Measurements from ENCODE around the gene PTPRO. TPM values are rescaled to one million over a fixed set of nuclear protein-coding genes. Genes with fewer than 3 reads are reported as not detected.

PTPRO gene
- polyA plus RNA-seq, 1 experiment = 0.10 TPM

GRCh38 chr12:15592934-15593333 lies 270.6 kb downstream of the PTPRO start:
- H3K4me3 ChIP-seq (ENCODE audit: low read depth, low read length) = no peak overlapping the region
- ChIA-PET POLR2A (no interaction called here), CTCF (interaction anchor here (1.4 to 6.5 kb wide), 2 partner anchors 8 to 263 kb away, joined by 7 to 157 read pairs; no protein-coding TSS in a partner anchor)
- no peaks in the 10 kb centered on the region for H3K9me3 ChIP-seq (ENCODE audit: control insufficient read depth, insufficient read depth, low read length)
- TF ChIP-seq, protein P1, sequence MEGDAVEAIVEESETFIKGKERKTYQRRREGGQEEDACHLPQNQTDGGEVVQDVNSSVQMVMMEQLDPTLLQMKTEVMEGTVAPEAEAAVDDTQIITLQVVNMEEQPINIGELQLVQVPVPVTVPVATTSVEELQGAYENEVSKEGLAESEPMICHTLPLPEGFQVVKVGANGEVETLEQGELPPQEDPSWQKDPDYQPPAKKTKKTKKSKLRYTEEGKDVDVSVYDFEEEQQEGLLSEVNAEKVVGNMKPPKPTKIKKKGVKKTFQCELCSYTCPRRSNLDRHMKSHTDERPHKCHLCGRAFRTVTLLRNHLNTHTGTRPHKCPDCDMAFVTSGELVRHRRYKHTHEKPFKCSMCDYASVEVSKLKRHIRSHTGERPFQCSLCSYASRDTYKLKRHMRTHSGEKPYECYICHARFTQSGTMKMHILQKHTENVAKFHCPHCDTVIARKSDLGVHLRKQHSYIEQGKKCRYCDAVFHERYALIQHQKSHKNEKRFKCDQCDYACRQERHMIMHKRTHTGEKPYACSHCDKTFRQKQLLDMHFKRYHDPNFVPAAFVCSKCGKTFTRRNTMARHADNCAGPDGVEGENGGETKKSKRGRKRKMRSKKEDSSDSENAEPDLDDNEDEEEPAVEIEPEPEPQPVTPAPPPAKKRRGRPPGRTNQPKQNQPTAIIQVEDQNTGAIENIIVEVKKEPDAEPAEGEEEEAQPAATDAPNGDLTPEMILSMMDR (IDR thresholded peaks at IDR 0.05; ENCODE audit: low read depth, low read length) = peak; percentile 32
- DNase-seq (ENCODE audit: low read depth, low spot score) = no peak
- no peaks in the 10 kb centered on the region for H3K27me3 ChIP-seq (ENCODE audit: control insufficient read depth, insufficient read depth, low read length)
- no peak overlapping the region for H3K27ac ChIP-seq (ENCODE audit: low read depth, low read length)

GRCh38 chr12:15596174-15596573 lies 273.9 kb downstream of the PTPRO start:
- TF ChIP-seq, protein P1 (IDR thresholded peaks at IDR 0.05; ENCODE audit: low read depth, low read length) = no peak
- no peaks in the 10 kb centered on the region for H3K27me3 ChIP-seq (ENCODE audit: control insufficient read depth, insufficient read depth, low read length)
- POLR2A ChIA-PET = no interaction called here
- H3K27ac ChIP-seq (ENCODE audit: low read depth, low read length) = no peak overlapping the region
- H3K9me3 ChIP-seq (ENCODE audit: control insufficient read depth, insufficient read depth, low read length) = no peaks in the 10 kb centered on the region
- DNase-seq (ENCODE audit: low read depth, low spot score) = no peak
- CTCF ChIA-PET = no interaction called here
- no peak overlapping the region for H3K4me3 ChIP-seq (ENCODE audit: low read depth, low read length)

- no peaks in the 10 kb centered on the region for H3K9me3 ChIP-seq (ENCODE audit: control insufficient read depth, insufficient read depth, low read length)
- TF ChIP-seq, protein P1 (IDR thresholded peaks at IDR 0.05; ENCODE audit: low read depth, low read length) = no peak
- CTCF ChIA-PET = interaction anchor here (1.6 kb wide), 1 partner anchor 13 kb away, joined by 6 read pairs; no protein-coding TSS in a partner anchor
- no peak for DNase-seq (ENCODE audit: low read depth, low spot score)
- H3K27ac ChIP-seq (ENCODE audit: low read depth, low read length) = no peak overlapping the region
- no peak overlapping the region for H3K4me3 ChIP-seq (ENCODE audit: low read depth, low read length)
- POLR2A ChIA-PET = no interaction called here
- no peaks in the 10 kb centered on the region for H3K27me3 ChIP-seq (ENCODE audit: control insufficient read depth, insufficient read depth, low read length)
Measured at GRCh38 chr12:15597125-15597830, 275.0 kb downstream of the PTPRO start.

- H3K27ac ChIP-seq (ENCODE audit: low read depth, low read length) = no peak overlapping the region
- TF ChIP-seq, protein P1 (IDR thresholded peaks at IDR 0.05; ENCODE audit: low read depth, low read length) = no peak
Measured at GRCh38 chr12:15599266-15600037, 277.1 kb downstream of the PTPRO start.

More at GRCh38 chr12:15599266-15600037, 277.1 kb downstream of the PTPRO start:
- no peak overlapping the region for H3K4me3 ChIP-seq (ENCODE audit: low read depth, low read length)
- CTCF ChIA-PET = interaction anchor here (0.7 to 1.4 kb wide), 3 partner anchors 9 to 114 kb away, joined by 3 to 7 read pairs (median 6); no protein-coding TSS in a partner anchor
- peak; percentile 32 for DNase-seq (ENCODE audit: low read depth, low spot score)
- no peaks in the 10 kb centered on the region for H3K27me3 ChIP-seq (ENCODE audit: control insufficient read depth, insufficient read depth, low read length)
- H3K9me3 ChIP-seq (ENCODE audit: control insufficient read depth, insufficient read depth, low read length) = no peaks in the 10 kb centered on the region
- POLR2A ChIA-PET = interaction anchor here (1.1 kb wide), 1 partner anchor 190 kb away, joined by 4 read pairs; the partner anchor contains the start of gene EPS8

Data from AG04450 (cell line).